ENCODE measurements around the gene TMEM150B.

GRCh38 chr19:55369653-55370304 lies 44.6 kb upstream of the TMEM150B start:
- TF ChIP-seq SIN3A (IDR thresholded peaks at IDR 0.05; ENCODE audit: borderline replicate concordance, low read depth, low read length) (no peak), POLR2AphosphoS5 (IDR thresholded peaks at IDR 0.05; ENCODE audit: low read depth, low read length) (no peak), EP300 (IDR thresholded peaks at IDR 0.05; ENCODE audit: borderline replicate concordance in 1 of 2, low read depth in 1 of 2, low read length in 1 of 2) (no peak), GATA2 (CRISPR knock-in tag; IDR thresholded peaks at IDR 0.05) (no peak), NRF1 (IDR thresholded peaks at IDR 0.05; ENCODE audit: low read depth, low read length) (no peak), TCF12 (IDR thresholded peaks at IDR 0.05) (no peak), TEAD4 (IDR thresholded peaks at IDR 0.05; ENCODE audit: borderline replicate concordance, insufficient read depth) (no peak)
- TF ChIP-seq, protein P1, sequence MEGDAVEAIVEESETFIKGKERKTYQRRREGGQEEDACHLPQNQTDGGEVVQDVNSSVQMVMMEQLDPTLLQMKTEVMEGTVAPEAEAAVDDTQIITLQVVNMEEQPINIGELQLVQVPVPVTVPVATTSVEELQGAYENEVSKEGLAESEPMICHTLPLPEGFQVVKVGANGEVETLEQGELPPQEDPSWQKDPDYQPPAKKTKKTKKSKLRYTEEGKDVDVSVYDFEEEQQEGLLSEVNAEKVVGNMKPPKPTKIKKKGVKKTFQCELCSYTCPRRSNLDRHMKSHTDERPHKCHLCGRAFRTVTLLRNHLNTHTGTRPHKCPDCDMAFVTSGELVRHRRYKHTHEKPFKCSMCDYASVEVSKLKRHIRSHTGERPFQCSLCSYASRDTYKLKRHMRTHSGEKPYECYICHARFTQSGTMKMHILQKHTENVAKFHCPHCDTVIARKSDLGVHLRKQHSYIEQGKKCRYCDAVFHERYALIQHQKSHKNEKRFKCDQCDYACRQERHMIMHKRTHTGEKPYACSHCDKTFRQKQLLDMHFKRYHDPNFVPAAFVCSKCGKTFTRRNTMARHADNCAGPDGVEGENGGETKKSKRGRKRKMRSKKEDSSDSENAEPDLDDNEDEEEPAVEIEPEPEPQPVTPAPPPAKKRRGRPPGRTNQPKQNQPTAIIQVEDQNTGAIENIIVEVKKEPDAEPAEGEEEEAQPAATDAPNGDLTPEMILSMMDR (IDR thresholded peaks at IDR 0.05), result no peak
